ENCODE results near the gene SNX30.

Gene SNX30

GRCh38 chr9:112860451-112860850 is 109.9 kb downstream of the SNX30 start:
- DNase-seq, result no peak

DNA sequence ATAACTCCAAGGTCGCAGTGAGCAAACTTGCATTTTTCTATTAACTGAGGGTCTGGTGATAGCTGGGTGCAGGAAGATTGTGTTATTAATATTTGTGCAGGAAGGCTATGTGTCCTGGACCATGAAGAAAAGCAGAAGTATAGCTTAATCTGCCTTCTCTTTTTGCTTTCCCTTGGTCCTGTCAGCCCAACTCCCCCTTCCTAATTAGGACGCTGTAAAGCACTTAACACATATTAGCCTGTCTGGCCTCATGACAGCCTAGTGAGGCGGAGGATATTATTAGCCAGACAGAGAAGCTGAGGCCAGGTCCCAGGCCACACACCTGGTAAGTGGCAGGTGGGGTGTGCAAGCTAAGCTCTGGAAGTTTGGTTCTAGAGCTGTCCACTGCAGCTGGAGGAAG is 110.6 kb downstream of the SNX30 start:
- no peak for DNase-seq

- DNase-seq, result peak in 1 of 2 donors; percentile 61
These were observed 111.3 kb downstream of the SNX30 start for GRCh38 chr9:112861638-112862555.

DNA sequence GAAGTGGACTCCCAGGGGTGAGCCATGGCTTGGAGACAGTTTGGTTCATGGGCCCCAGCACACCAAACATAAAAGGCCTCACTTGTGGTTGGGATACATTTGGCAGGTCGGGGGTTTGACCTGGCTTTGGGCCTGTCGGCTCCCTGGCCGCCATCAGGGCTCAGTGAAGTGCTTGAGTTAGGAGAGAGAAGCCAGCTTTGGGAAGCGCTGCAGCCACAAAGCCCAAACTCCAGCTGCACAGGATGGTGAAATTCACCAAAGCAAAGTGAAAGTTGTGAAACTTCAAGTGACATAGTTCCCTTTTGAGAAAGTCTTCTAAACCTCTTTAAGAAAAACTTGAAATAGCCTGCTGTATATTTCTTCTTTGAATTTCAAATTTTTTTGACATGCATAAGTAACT is 112.7 kb downstream of the SNX30 start:
- peak in 1 of 2 donors; percentile 28 for DNase-seq

DNA sequence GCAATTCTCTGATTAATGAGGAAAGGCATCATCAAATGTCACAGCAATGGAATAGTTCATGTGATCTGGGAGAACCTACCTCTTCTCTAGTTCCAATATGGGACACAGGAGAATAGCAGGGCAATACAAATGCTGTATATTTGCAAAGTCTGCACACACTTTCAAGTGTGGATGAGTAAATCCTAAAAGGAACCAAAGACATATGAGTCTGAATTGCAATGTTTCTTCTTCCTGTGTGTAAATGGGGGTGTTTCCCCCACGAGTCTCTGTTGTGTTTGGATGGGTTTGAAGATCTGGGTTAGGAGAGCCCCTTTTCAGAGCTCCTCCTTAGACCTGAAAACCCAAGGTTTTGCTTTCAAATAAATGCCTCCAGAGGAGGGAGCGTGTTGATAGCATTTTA is 113.2 kb downstream of the SNX30 start:
- no peak for DNase-seq

- no peak for DNase-seq
These were observed 113.8 kb downstream of the SNX30 start for GRCh38 chr9:112864403-112864802.

GRCh38 chr9:112864982-112865381 is 114.4 kb downstream of the SNX30 start:
- DNase-seq, result no peak

DNA sequence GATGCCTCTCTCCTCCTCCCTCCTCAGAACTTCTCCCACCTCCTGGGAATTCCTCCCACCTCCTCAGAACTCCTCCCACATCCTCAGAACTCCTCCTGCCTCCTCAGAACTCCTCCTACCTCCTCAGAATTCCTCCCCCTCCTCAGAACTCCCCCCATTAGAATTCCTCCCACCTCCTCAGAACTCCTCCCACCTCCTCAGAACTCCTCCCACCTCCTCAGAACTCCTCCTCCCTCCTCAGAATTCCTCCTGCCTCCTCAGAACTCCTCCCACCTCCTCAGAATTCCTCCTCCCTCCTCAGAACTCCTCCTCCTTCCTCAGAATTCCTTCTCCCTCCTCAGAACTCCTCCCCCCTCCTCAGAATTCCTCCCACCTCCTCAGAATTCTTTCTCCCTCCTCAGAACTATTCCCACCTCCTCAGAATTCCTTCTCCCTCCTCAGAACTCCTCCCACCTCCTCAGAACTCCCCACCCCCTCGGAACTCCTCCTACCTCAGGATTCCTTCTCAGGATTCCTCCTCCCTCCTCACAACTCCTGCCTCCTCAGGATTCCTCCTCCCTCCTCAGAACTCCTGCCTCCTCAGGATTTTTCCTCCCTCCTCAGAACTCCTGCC is 116.2 kb downstream of the SNX30 start:
- DNase-seq, result no peak

- peak in 1 of 2 donors; percentile 39 for DNase-seq
These were observed 116.9 kb downstream of the SNX30 start for GRCh38 chr9:112867275-112867991.

- DNase-seq, result no peak
These were observed 117.9 kb downstream of the SNX30 start for GRCh38 chr9:112868461-112868860.

DNA sequence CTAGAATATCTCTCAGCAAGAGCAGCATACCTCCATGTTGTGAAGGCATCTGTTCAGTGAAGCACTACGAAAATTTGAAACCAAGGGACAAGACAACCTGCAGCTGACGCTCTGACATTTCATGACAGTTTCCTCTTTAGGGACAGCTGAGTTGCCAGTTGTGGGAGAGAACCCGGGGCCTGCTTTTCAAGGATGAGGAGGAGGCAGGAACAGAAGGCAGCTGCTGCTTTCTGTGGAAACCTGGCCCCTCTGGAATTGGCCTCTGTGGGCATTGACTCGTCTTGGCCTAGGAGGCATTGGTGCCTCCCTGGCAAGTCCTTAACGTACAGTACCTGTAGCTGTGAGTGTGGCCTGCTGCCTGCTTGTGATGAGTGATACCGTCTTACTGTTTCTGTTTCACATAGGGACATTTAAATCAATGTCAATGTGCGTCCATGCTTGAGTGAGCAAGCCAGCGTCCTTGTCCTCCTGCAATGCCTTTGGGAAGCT is 118.5 kb downstream of the SNX30 start:
- no peak for DNase-seq

DNA sequence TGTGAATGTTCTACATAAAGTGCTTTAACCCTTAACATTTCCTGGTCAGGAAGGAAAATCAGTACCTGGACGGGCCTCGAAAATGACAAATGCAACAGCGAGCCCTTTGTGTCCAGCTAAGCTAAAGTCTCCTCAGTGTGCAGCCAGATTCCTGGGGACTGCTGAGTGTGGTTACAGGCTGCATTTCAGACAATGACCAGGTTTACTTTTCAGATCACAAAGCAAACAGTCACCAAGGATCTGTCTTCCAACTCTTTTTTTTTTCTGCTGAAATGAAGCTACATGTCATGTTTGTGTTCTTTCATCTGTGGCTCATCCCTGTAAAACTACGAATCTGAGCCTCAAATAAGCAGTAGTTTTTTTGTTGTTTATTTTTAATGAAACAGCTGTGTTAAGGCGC is 119.4 kb downstream of the SNX30 start:
- no peak for DNase-seq

DNA sequence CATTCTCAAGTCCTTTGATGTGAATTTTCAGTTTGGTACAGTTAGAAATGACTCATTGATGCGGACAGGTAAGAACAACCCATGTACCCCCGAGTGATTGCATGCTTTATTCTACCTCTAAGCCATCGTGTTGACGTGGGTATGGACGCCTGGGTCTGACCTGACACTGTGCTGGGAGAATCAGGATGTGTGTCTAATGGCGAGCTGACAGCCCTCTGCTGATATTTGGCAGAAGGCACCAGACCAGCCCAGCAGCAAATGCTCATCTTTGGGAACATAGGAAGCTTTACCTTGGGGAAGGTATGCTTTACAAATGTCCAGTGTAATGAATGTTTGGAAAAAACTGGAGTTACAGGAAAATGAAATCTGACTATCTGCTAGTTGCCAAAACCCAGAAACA is 120.0 kb downstream of the SNX30 start:
- no peak for DNase-seq

- DNase-seq, result no peak
These were observed 121.5 kb downstream of the SNX30 start for GRCh38 chr9:112872019-112872418.

DNA sequence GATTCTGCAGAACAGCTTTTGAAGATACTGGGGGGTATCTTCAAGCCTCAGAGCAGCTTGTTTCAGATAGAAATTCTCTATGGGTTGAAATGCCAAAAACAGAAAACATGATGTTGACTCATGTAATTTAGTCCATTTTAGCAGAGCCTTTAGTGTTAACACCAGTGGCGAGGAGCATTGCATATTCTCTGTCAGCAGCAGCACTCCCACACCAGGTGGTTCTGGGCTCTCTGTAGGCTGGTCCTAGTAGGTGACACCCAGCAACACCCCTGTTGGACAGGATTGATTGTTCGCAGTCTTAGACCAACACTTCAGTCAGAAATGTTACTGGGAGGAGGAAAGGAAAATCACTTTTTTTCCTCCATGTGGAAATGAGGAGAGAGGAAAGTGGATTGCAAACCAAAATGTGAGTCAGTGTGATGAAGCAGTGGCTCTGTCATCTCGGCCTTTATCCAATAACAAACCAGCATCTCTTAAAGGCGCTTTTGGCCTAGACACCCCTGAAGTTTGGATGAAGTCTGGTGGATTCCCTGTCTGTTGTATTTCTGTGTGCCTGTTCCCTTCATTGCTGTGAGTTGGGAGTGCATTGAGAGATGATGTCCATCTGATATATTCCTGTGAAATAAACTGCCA is 123.3 kb downstream of the SNX30 start:
- DNase-seq, result no peak

DNA sequence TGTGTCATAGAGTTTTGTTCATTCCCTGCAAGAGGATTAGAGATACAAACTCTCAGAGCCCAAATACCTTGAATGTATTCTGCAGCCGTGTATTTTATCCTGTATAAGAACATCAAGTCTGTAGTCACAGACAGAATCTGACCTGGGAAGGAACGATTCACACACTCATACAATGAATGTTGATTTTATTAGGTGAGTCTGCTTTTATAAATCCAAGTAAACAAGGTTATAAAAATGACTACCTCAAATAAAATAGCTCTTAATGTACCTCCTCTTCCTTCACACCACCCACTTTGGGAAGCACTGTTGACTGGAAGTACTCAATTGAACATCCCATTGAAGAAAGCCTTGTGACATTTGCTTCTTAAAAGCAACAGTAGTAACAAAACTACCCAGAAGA is 128.2 kb downstream of the SNX30 start:
- no peak for DNase-seq

- DNase-seq, result no peak
These were observed 130.1 kb downstream of the SNX30 start for GRCh38 chr9:112880650-112881049.

DNA sequence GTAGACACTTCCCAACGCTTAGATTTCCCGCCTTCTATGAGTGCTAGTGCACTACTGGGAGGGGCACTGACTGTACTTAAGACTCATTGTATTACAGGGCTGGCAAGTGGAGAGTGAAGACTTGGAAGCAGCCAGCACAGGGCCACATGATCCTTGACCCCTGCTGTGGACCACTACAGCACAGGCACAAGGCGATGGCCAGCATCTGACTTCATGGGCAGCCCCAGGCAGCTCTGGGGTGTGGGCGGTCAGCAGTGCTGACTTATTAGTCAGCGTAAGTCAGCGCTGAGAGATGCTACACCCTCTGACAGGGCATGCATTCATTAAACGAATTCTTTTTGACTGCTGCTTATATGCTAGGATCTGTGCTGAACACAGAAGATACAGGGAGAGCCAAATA is 130.8 kb downstream of the SNX30 start:
- DNase-seq, result no peak

GRCh38 chr9:112884101-112884500 is 133.5 kb downstream of the SNX30 start:
- no peak for DNase-seq

- DNase-seq, result no peak
These were observed 134.2 kb downstream of the SNX30 start for GRCh38 chr9:112884721-112885120.

GRCh38 chr9:112885324-112885723 is 134.8 kb downstream of the SNX30 start:
- no peak for DNase-seq

- DNase-seq, result no peak
These were observed 135.8 kb downstream of the SNX30 start for GRCh38 chr9:112886351-112886750.

DNA sequence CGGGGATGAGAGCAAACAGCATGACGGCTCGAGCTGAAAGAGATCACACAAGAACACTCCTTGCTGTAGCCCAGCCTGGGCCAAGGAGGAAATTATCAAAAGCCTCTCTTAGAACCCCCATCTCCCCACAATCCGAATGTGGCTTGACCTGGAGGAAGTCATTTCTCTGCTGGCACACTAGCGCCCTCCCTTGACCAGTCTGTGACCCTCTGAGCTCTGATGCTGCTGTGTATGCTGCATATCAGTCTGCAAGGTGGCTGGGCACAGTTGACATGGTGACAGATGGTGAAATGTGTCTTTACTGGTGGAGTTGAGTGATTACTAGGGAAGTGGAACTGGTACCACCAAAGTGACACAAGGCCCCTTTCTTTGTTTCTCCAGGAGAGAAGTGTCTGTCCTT is 136.8 kb downstream of the SNX30 start:
- DNase-seq, result peak in 1 of 2 donors; percentile 53

All from CD4-positive, alpha-beta T cell treated with Interleukin-4 for 1 hour (primary cell).